Measurements from ENCODE around the gene RHOBTB3. TPM values are rescaled to one million over a fixed set of nuclear protein-coding genes. Genes with fewer than 3 reads are reported as not detected.
A peak's percentile ranks its signal among the peaks of the same experiment; 100 is the strongest.
"Not testable (repeated sequence)": the region's sequence is repeated elsewhere in the genome, so short reads cannot be mapped to it uniquely, and the experiment has no call there.

RHOBTB3 gene, protein sequence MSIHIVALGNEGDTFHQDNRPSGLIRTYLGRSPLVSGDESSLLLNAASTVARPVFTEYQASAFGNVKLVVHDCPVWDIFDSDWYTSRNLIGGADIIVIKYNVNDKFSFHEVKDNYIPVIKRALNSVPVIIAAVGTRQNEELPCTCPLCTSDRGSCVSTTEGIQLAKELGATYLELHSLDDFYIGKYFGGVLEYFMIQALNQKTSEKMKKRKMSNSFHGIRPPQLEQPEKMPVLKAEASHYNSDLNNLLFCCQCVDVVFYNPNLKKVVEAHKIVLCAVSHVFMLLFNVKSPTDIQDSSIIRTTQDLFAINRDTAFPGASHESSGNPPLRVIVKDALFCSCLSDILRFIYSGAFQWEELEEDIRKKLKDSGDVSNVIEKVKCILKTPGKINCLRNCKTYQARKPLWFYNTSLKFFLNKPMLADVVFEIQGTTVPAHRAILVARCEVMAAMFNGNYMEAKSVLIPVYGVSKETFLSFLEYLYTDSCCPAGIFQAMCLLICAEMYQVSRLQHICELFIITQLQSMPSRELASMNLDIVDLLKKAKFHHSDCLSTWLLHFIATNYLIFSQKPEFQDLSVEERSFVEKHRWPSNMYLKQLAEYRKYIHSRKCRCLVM
- total RNA-seq (2014; rRNA removed), result 285 and 300 TPM in 2 replicates
- polyA plus RNA-seq (2012), result 43.4 TPM

DNA sequence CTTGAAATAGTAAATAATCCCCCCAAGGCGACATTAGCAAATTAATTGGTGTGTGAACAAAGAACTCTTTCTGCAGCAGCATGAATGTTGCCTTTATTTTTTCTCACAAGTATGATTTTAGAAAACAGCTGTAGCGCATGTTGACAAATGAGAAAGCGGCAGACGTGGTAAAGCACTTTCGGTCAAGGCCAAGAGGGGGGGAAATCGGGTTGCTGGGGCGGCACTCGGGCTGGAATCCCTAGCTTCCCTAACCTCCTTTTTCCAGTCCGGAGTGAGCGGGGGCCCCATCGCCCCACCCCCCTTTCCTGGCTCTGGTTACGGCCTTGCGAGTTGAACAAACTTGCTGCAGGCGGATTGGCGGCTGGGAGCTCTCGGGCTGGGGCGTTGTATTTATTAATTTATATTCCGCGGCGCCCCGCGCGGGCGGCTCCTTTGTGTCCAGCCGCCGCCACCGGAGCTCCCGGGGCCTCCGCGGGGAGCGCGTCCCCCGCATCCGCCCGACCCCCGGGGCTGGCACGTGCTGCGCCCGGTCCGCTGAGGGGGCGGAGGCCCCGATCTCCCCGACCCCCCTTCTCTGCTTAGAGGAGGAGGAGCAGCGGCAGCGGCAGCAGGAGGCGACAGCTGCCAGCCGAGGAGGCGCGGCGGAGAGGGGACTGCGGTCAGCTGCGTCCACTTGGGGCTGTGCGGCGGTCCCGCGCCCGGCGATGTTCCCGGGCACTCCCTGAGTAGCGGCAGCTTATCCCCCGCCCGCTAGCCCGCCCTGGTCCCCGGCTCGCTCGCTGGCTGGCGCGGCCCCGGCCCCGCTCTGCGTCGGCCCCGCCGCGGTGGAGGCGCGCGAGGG is at the start of gene RHOBTB3:
RHOBTB3 (plus strand) TSS at position 607 of the 841 bp plus-strand sequence. CDS start 347 bp downstream, outside the sequence.
- peak; percentile 98 for DNase-seq (ENCODE audit: low read depth)

DNA sequence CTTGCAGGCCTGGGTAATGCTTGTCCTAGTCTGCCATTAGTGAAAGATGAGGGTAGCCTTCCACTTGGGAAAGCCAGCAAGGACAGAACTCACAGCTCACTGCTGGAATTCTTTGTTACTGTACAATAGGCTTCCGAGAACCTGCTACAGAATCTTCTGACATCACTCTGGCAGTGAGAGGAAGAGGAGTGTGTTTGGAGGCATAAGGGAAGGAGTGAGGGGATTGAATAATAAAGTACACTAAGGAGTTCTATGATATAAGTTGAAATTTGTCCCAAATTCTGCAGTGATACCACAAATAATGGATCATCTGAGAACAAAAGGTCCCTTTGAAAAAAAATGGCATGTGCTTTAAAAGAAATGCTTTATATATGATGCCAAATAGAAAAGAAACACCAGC is 48.2 kb upstream of the RHOBTB3 start, which contains the start of gene SPATA9:
SPATA9 (minus strand) TSS at position 101 of the 400 bp plus-strand sequence. CDS start 137 bp downstream, outside the sequence.
- no peak for DNase-seq (ENCODE audit: low read depth)

DNA sequence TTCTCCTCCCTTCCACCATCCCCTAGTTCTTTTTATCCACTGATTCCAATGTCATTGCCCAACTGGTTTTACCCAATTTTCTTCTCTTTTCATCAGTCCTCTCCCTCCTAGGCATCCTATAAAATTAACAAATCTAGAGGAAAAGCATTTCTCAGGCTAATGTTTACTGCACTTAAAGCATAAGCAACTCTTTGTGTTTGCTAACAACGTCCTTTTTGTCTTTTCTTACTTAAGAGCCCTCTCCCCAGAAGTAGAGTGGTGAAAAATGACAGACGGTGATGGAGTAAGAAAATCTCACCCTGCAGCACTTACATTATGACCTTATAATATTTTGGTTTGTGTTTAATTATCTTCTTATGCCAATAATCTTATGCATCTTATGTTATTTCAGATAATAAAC is 46.8 kb upstream of the RHOBTB3 start:
- DNase-seq (ENCODE audit: low read depth), result no peak

DNA sequence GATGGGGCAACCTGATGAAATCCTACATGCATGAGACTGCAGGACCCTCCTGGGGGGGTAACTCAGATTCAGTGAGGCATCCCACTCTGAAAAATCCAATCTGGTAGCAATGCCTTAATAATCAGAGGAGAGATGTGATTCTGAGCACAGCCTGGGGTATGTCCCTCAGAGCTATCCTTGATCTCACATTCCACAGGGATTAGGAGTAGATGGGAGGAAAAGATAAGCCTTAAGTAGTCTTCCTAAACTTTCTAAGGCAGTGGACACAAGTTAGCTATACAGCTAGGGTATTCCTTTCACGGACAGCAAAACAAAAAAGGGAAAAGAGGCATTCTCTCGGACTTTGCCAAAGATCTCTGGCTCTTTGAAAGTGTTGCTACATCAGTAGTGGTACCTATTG is 44.5 kb upstream of the RHOBTB3 start:
- DNase-seq (ENCODE audit: low read depth), result no peak

DNA sequence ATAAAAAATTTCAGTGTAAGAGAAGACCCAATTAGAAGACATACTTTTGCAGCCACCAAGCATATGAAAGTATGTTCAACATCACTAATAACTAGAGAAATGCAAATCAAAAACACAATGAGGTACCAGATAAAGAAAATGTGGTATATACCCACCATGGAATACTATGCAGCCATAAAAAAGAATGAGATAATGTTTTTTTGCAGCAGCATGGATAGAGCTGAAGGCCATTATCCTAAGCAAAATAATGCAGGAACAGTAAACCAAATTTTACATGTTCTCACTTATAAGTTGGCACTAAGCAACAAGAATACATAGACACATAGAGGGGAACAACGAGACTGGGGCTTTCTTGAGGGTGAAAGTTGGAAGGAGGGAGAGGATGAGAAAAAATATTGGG is 41.5 kb upstream of the RHOBTB3 start:
- DNase-seq (ENCODE audit: low read depth), result no peak

DNA sequence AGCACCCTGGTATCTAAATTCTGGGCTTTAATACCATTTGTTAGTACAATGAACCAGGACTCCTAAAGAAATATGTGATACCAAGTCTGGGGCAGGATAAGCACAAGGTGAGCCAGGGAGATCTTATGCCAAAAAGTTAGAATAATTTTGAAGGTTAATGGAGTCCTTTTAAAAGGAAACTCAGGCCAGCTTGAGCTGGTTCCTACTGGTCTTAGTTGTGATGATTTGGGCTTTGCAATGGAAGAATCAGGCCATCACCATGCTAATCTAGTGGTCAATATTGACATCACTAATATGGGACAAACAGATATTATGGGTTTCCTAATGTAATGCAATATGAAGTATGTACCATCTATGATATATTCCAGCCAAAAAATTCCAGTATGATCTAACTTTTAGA is 40.8 kb upstream of the RHOBTB3 start:
- no peak for DNase-seq (ENCODE audit: low read depth)

DNA sequence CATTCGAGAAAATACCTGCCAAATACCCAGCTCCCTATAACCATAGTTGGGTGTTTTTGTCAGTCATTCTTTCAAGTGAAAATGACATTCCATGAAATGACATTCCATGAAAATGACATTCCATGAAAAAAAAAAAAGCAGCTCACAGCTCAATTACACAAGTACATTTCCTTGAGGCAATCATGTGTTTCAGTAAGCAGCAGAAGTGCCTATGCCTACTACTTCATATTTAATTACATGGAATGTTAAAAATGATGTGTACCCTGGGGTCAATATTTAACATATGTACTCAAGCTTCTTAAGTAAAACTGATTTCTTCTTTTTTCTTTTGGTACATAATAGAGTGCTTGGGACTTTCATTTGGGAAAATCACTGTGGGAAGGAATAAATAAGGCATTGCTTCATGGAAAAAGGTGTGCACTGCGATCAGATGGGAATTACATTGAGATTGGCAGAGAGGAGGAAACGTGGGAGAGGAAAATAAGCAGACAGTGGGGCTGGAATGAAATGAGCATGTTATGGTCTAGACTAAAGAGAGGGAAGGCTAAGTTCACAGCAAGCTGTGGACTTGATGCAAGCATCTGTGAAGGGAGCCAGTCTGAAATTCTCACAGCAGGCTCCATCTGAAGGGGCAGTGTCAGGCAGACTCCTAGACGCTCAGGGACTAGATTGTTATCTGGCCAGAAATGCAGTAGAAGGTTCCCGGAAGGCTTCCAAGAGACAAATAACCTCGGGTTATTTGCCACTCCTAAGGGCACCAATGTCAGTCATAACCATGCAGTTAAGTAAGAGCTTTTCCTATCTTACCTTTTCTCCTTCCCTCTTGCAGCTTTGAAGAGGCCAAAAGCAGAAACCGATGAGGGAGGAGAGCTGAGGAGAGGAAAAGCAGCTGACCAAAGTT is 33.1 kb upstream of the RHOBTB3 start:
- no peak for DNase-seq (ENCODE audit: low read depth)

DNA sequence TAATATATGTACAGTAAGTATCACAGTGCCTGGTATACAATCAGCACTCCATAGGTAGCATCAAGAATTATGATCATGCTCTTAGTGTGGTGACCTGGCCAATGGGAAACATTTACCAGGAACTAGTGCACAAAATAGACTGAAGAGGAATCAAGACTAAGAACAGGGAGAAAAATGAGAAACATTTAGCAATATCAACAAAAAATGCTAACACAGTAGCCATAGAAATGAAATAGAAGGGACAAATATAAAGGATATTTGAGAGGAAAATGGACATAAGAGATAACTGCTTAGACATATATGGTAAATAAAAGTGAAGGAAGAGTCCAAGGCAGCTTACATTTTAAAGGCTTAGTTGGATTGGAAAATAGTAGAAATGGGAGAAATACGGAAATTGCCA is 31.8 kb upstream of the RHOBTB3 start:
- DNase-seq (ENCODE audit: low read depth), result no peak

DNA sequence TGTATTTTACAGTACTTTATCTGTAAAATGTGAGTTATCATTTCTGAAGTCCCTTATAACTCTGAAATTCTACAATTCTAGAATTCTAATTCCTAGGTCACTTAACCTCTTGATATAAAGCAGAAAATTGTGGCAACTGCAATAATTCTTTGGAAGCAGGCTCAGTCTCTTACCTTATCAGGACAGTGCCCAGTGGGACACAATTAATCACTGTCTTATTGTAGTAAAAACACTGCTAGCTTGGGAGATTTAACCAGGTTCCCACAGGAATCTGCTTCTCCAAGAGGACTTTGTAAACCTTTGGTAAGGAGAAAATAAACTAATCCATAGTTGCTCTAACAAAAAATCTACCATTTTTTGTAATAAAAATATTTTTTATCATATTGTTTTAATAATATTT is 30.1 kb upstream of the RHOBTB3 start:
- DNase-seq (ENCODE audit: low read depth), result no peak

DNA sequence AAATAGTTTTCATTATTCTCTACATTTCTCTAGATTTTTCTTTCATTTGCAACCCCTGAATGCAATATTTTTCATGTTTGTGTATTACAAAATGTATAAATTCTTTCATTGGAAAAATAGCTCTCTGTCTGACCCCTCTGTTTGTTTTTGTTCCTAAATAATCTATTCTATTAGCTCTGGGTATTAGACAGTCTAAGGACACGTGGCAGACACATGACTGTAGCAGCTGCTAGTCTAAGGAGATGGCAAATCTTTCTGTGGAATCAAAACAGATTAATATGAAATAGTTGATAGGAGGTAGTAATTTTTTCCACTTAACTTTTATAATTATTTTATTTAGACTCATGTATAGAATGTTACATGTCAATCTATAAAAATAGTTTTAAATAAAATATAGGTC is 27.0 kb upstream of the RHOBTB3 start:
- no peak for DNase-seq (ENCODE audit: low read depth)

DNA sequence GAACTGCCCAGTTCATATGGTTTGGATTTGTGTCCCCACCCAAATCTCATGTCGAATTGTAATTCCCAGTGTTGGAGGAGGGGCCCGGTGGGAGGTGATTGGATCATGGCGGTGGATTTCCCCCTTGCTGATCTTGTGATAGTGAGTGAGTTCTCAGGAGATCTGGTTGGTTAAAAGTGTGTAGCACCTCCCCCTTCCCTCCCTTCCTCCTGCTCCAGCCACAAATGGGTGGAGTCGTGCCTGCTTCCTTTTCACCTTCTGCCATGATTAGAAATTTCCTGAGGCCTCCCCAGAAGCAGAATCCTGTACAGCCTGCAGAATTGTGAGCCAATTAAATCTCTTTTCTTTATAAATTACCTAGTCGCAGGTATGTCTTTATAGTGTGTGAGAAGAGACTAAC is 24.9 kb upstream of the RHOBTB3 start:
- not testable (repeated sequence) for DNase-seq (ENCODE audit: low read depth)

DNA sequence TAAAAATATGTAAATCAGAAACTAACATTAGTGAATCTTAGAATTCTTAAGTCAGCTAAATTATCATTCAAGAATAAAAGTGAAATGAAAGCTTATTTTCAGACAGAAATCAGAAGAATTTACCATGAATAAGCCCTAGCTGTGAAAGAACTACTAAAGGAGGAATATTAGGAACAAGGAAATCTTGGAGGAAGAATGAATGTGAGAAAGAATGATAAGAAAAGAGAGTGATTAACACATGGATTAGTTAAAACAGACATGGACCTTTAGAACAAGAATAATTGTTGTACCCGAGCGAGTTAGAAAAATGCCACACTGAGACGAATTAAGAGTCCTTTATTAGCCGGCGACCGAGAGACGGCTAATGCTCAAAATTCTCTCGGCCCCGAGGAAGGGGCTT is 24.1 kb upstream of the RHOBTB3 start:
- DNase-seq (ENCODE audit: low read depth), result no peak

DNA sequence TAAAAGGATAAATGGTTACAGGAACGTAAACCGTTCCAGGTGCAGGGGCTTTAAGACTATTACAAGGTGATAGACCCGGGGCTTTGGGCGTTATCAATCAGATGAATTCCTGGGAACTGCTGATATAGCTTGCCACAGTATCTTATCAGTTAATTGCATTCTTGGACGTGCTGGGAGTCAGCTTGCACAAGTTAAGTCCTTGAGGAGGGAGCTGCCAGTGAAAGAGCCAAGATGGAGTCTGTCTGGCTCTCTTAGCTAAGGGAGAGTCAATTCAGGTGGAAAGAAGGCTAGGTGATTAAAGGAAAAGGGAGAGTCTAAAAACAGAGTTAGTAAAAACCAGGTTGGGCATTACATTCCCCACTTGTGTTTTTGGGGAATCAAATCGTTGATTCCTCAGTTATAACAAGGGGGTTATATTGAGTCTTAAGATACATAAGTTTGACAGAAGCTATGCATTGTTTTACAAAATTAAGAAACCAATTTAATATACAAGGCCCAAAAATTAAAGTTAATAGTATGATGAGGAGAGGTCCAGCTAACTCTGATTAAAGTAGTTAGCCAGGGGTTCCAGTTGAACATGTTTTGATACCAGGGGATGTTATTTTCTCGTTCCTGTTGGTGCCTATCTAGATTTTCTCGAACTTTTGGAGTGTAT is 23.5 kb upstream of the RHOBTB3 start:
- DNase-seq (ENCODE audit: low read depth), result not testable (repeated sequence)

DNA sequence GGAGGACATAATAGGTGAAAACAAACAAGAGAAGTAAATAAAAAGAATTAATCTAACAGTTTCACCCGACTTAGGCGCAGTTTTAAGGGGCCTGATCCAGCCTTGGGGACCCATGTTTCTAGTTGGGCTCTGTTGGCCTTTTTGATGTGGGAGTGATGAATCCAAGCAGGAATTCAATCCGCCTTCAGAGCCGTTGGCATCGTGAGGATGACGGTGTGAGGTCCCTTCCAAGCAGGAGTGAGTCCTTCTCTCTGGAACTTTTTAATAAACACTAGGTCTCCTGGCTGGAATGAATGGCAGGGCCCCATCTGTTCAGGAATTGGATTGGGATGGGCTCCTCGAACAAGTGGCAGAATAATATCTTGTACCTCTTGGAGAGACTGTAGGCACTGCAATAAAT is 22.3 kb upstream of the RHOBTB3 start:
- no peak for DNase-seq (ENCODE audit: low read depth)

DNA sequence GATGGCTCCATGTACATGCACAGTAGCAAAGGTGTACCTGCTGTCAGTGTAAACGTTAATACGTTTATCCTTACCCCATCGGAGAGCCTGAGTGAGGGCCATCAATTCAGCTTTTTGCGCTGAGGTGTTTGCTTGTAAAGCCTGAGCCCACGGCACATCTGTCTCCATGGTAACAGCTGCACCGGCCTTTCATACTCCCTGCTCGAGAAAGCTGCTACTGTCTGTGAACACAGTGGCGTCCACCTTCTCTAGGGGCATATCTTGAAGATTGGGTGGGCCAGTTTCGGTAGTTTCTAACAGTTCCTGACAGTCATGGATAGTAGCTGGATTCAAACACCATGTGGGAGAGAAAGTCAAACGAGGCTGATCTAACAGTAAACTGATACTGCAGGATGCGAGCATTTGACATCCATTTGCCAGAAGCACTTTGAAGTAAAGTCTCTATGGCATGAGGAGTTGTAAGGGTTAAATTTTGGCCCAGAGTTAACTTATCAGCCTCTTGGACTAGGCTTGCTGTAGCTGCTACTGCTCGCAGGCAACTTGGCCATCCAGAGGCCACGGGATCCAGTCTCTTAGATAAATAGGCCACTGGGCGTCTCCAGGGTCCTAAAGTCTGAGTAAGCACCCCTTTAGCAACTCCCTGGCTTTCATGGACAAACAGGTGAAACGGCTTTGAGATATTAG is 21.0 kb upstream of the RHOBTB3 start:
- no peak for DNase-seq (ENCODE audit: low read depth)

DNA sequence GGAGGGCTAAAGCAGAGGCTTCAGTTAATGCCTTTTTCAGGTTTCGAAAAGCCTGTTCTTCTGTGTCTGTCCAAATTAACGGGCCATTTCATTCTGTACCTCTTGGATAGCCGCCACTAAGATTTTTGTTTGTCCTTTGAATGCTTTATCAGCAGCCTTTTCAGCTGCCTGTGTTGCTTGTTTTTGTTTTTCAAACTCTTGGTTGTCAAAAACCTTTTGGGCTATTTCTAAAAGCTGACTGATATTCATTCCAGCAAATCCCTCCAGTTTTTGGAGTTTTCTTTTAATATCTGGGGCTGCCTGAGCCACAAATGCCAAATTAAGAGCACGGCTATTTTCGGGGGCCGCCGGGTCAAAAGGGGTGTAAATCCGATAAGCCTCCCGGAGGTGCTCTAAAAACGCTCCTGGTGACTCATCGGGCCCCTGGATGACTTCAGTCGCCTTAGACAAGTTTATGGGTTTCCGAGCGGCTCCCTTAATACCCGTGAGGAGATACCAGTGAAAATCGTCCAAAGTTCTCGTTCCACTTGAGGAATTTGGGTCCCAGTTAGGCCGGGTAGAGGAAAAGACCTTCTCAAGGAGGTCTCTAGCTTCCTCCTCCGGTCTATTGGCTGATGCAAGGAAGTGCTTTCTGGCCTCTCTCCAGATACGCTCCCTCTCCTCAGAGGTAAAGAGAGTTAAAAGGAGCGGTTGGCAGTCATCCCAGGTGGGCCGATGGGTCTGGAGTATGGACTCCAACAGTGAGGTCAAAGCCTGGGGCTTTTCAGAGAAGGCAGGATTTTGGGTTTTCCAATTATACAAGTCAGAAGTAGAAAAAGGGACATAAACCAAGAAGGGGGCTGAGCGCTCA is 20.3 kb upstream of the RHOBTB3 start:
- DNase-seq (ENCODE audit: low read depth), result not testable (repeated sequence)

DNA sequence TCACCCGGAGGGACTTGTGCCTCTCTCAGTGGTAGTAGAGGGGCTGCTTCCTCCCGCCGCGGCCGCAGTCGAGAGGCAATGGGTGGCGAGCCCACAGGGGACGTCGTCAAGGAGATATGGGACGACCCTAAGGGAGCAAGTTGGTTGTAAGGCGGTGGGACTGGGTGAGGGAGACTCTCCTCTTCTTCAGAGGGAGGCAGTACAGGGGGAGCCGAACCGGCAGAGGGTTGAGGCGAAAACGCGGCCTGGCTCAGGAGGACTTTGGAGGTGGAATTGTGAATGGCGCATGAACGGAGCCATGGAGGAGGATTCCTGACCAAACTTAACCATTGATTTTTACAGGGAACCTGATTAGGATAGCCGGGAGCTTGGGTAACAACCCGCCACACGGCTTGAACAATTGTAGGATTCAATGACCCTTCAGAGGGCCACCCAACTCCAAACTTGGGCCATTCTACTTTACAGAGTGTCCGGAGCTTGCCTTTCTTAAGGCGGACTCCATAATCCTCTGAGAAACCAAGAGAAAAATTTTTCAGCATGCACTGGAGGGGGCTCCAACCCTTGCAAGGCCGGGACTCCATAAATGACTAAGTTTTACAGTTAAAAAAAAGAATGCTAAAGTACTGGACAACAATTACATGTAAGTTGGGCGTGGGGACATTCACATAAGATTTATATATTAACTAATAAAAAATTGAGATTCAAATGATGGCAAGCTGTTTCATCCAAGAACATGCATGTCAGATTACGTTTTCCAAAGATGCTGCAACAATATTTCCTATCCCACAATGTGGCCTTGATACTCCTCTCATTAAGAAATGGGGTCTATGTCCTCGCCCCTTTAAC is 19.4 kb upstream of the RHOBTB3 start:
- no peak for DNase-seq (ENCODE audit: low read depth)

DNA sequence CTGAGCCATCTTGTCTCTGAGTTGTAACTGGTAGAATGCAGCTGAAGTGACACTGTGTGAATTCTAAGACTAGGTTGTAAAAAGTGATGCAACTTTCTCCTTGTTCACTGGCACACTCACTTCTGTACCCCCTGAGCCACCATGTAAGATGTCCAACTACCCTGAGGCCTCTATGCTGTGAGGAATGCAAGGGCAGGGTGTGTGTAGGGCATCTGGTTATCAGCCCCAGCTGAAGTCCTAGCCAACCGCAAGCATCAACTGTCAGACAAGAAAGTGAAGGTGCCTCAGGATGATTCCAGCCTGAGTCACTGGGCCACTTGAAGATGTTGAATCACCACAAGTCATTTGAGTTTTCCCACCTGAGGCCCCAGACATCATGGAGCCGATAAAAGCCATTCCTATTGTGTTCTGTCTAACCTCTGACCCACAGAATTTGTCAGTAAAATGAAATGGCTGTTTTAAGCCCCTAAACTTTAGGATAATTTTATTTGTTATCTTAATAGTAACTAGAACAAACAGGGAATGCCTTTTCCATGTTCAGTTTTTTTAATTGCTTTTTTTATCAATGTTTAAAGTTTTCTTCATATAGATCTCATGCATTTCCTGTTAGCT is 18.7 kb upstream of the RHOBTB3 start:
- peak; percentile 94 for DNase-seq (ENCODE audit: low read depth)

All from LHCN-M2 (cell line).